Effector memory CD4-positive, alpha-beta T cell (primary cell): ENCODE data around the gene SPATA2.

ENCODE experiments used
- DNase-seq, 3 donors: peaks; one replicate each; pipeline ENCODE4 v3.0.0-alpha.2; 2020
- H3K27ac ChIP-seq: 2 replicates; pipeline ENCODE4 v1.7.0; 2013; ENCODE audit warnings: mild to moderate bottlenecking, low read length, moderate library complexity; ENCODE audit not compliant: insufficient read depth, poor library complexity, severe bottlenecking
- H3K27me3 ChIP-seq: replicated peaks from 2 replicates; pipeline ENCODE4 v1.7.0; 2013; ENCODE audit warnings: mild to moderate bottlenecking, low read length; ENCODE audit not compliant: insufficient read depth, control insufficient read depth, poor library complexity, severe bottlenecking
- H3K36me3 ChIP-seq: 2 replicates; pipeline ENCODE4 v1.7.0; 2013; ENCODE audit warnings: mild to moderate bottlenecking, low read length, moderate library complexity; ENCODE audit not compliant: control insufficient read depth, insufficient read depth
- H3K4me1 ChIP-seq: 2 replicates; pipeline ENCODE4 v1.7.0; 2013; ENCODE audit warnings: low read length, mild to moderate bottlenecking; ENCODE audit not compliant: control insufficient read depth, insufficient read depth, poor library complexity, severe bottlenecking
- H3K4me3 ChIP-seq: 2 replicates; pipeline ENCODE4 v1.7.0; 2013; ENCODE audit warnings: low read length, low read depth, mild to moderate bottlenecking; ENCODE audit not compliant: insufficient read depth, poor library complexity, severe bottlenecking
- H3K9me3 ChIP-seq: 2 replicates; pipeline ENCODE4 v1.7.0; 2013; ENCODE audit warnings: mild to moderate bottlenecking, low read length, moderate library complexity; ENCODE audit not compliant: control insufficient read depth

SPATA2 gene

GRCh38 chr20:49891476-49892110 lies 23.7 kb downstream of the SPATA2 start:
- no peak for DNase-seq
- no peak overlapping the region for H3K27ac ChIP-seq

GRCh38 chr20:49890471-49891361 lies 24.6 kb downstream of the SPATA2 start:
- Histone ChIP-seq H3K36me3 (peaks cover 26% of the 10 kb centered on the region), H3K9me3 (no peaks in the 10 kb centered on the region), H3K27me3 (no peaks in the 10 kb centered on the region), H3K27ac (no peak overlapping the region), H3K4me1 (no peaks in the 10 kb centered on the region), H3K4me3 (no peak overlapping the region)
- no peak for DNase-seq

More at GRCh38 chr20:49891476-49892110, 23.7 kb downstream of the SPATA2 start:
- H3K27me3 ChIP-seq = no peaks in the 10 kb centered on the region
- no peaks in the 10 kb centered on the region for H3K4me1 ChIP-seq
- no peak overlapping the region for H3K4me3 ChIP-seq
- no peaks in the 10 kb centered on the region for H3K9me3 ChIP-seq
- peaks cover 17% of the 10 kb centered on the region for H3K36me3 ChIP-seq

- no peak overlapping the region for H3K4me3 ChIP-seq
- H3K27me3 ChIP-seq = no peaks in the 10 kb centered on the region
- H3K9me3 ChIP-seq = no peaks in the 10 kb centered on the region
- H3K27ac ChIP-seq = no peak overlapping the region
- no peaks in the 10 kb centered on the region for H3K4me1 ChIP-seq
- H3K36me3 ChIP-seq = peaks cover 33% of the 10 kb centered on the region
- DNase-seq = no peak
Measured at GRCh38 chr20:49889935-49890333, 25.4 kb downstream of the SPATA2 start.

- Histone ChIP-seq H3K27me3 (no peaks in the 10 kb centered on the region), H3K4me3 (no peak overlapping the region), H3K36me3 (peaks cover 39% of the 10 kb centered on the region), H3K4me1 (no peaks in the 10 kb centered on the region), H3K27ac (no peak overlapping the region), H3K9me3 (no peaks in the 10 kb centered on the region)
- no peak for DNase-seq
Measured at GRCh38 chr20:49889001-49889934, 26.1 kb downstream of the SPATA2 start.

- H3K27me3 ChIP-seq = no peaks in the 10 kb centered on the region
- no peak overlapping the region for H3K27ac ChIP-seq
- H3K4me1 ChIP-seq = no peaks in the 10 kb centered on the region
- H3K36me3 ChIP-seq = peaks cover 47% of the 10 kb centered on the region
- DNase-seq = peak; percentile 19 to 32 (median 28)
- no peak overlapping the region for H3K4me3 ChIP-seq
- no peaks in the 10 kb centered on the region for H3K9me3 ChIP-seq
Measured at GRCh38 chr20:49888212-49889000, 26.9 kb downstream of the SPATA2 start.

DNA sequence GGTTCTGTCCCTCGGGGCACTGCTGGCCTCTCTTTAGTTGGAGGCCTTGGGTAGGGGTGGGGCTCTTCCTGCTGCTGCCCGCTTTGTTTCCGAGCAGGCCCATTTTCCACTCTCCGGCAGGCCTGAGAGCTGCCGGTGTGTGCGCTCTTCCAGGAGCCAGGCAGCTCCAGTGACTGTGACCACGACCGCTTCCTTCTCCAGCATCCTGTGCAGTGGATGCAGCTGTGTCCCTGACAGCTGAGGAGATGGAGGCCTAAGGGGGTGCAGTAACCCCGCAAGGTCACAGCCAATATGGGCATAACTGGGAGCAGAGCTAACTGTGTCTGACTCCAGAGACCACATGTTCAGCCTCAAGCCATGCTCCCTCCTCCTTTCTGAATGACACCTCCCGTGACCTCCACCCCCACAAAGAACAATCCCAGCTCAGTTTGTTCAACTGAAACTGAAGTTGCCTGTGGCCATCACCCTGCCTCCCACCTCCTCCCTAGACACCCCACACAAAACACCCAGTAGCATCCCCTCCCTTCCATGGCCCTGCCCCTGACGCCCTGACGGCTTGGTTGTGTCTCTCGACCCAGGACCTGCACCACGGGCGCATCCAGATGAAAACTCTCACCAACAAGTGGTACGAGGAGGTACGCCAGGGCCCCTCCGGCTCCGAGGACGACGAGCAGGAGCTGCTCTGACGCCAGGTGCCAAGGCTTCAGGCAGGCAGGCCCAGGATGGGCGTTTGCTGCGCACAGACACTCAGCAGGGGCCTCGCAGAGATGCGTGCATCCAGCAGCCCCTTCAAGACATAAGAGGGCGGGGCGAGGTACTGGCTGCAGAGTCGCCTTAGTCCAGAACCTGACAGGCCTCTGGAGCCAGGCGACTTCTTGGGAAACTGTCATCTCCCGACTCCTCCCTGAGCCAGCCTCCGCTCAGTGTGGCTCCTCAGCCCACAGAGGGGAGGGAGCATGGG lies 27.8 kb downstream of the SPATA2 start:
- Histone ChIP-seq H3K27me3 (no peaks in the 10 kb centered on the region), H3K9me3 (no peaks in the 10 kb centered on the region), H3K27ac (no peak overlapping the region), H3K4me3 (no peak overlapping the region), H3K36me3 (peaks cover 53% of the 10 kb centered on the region), H3K4me1 (no peaks in the 10 kb centered on the region)
- DNase-seq = no peak

DNA sequence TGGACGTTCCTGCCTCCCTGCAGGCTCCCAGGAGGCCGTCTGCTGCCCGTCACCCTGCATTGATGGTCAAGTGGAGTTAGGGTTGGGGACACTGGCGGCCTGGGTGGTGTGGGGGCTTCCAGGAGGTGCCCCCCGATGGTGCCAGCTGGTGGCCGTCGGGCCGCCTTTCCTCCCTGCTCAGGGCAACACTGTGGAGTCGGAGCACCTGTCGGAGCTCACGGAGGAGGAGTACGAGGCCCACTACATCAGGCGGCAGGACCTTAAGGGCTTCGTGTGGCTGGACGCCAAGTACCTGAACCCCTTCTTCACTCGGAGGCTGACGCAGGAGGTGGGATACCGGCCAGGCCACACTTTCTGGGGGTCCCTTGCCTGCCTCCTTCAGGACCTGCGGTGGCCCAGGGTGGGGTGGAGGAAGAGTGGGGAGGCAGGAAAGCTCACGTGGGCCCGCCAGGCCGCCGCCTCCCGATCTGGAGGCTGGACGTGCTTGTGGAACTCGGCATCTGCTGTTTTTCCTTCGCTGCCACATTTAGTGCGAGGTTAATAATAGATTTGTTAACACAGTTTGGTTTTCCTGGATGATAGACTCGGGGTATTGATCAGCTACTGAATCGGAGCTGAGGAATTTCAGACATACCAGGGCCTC lies 28.6 kb downstream of the SPATA2 start:
- Histone ChIP-seq H3K27me3 (no peaks in the 10 kb centered on the region), H3K4me1 (no peaks in the 10 kb centered on the region), H3K4me3 (no peak overlapping the region), H3K9me3 (no peaks in the 10 kb centered on the region), H3K27ac (no peak overlapping the region), H3K36me3 (peaks cover 53% of the 10 kb centered on the region)
- DNase-seq = no peak

DNA sequence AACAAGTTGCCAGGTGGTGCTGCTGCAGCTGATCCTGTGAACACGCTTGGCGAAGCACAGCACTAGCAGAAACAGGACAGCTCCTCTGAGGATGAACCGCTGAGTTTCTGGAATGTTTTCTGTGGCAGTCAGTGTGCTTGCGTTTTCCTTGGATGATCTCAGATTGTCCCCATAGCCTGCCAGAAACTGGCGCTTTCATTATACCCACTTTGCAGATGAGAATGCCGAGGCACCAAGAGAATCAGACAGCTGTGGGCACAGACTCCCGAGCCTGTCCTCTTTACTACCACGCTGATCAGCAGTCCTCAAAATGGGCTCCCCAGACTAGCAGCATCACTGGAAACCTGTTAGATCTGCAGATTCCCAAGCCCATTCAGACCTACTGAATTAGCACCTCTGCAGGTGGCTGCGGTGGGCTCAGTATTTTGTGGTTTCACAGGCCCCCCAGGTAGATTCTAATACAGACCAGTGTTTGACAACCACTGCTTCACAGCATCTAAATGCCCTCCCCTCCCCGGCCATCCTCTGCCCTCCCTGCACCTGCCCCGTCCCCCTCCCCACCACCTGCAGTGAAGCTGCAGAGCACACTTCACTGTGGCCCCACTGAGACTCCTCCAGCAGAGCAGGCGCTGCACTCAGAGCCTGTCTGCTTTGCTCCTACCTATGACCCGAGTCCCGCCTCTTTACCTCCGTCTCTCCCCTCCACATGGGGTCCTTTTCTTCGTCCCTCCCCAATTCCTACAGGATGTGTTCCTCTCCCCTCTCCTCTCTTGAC lies 29.6 kb downstream of the SPATA2 start:
- no peak overlapping the region for H3K27ac ChIP-seq
- peaks cover 60% of the 10 kb centered on the region for H3K36me3 ChIP-seq
- no peak for DNase-seq
- H3K27me3 ChIP-seq = no peaks in the 10 kb centered on the region
- H3K4me1 ChIP-seq = no peaks in the 10 kb centered on the region
- no peak overlapping the region for H3K4me3 ChIP-seq
- no peaks in the 10 kb centered on the region for H3K9me3 ChIP-seq
